Activated CD8-positive, alpha-beta memory T cell treated with anti-CD3 and anti-CD28 coated beads, Interleukin-2, amount 50 U/mL, for 24 hours (primary cell): ENCODE results near the gene PHETA1.
"Not testable (repeated sequence)": the region's sequence is repeated elsewhere in the genome, so short reads cannot be mapped to it uniquely, and the experiment has no call there.

Experiments used
- DNase-seq: peaks from one replicate; pipeline ENCODE4 v3.0.0-alpha.2; 2020; ENCODE audit errors: extremely low read depth

PHETA1 gene

GRCh38 chr12:111349748-111350520 is 19.0 kb downstream of the PHETA1 start:
- no peak for DNase-seq

DNA sequence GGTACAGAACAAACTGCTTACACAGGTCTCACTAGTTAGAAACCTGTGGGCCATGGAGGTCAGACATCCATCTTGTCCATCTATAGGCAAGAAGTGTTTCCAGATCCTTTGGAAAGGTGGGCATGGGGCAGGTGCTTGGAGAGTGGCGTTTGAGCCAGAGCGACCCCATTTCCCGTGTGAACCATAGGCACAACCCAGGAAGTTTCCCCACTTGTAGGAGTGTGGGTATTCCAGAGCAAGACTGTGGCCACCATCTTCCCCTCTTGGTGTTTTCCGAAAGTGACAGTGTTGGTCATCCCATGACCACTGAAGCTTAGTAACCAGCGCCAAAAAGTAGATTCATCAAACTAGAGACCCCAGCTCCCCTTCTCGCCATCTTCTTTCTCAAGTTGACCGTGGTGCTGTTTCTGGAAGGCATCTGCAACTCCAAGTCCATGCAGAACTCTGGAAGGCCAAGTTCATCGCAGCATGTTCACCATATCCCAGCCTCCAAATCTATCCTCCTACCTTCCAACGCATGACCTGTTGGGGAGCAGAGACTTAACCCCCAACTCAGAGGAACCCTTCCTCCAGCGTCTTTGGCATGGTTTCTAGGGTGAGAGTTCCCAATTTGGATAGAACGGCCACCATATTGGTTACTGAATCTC is 19.7 kb downstream of the PHETA1 start:
- no peak for DNase-seq

DNA sequence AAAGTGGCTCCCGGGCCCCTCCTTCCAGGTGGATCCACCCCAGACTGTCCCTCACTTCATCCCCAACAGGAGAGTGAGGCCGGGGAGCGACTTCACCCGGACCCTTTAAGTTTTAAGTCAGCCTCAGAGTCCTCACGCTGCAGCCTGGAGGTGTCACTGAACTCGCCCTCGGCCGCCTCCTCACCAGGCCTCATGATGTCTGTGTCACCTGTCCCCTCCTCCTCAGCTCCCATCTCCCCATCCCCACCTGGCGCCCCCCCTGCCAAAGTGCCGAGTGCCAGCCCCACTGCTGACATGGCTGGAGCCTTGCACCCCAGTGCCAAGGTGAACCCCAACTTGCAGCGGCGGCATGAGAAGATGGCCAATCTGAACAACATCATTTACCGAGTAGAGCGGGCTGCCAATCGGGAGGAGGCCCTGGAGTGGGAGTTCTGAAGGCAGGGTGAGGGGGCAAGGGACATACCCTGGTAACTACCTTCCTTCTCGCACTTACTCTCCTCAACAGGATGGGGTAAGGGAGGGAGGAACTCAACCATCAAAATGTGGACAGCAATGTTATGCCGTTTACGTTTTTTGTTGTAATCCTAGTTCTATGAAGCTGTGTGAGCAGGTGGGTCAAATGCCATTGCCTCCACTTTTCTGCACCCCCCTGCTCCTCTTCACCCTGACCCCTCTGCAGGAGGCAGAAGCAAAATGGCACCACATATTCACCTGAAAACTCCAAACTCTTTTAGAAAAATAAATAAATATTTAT is 20.8 kb downstream of the PHETA1 start:
- DNase-seq, result no peak

GRCh38 chr12:111344254-111344875 is 24.5 kb downstream of the PHETA1 start:
- DNase-seq, result no peak

DNA sequence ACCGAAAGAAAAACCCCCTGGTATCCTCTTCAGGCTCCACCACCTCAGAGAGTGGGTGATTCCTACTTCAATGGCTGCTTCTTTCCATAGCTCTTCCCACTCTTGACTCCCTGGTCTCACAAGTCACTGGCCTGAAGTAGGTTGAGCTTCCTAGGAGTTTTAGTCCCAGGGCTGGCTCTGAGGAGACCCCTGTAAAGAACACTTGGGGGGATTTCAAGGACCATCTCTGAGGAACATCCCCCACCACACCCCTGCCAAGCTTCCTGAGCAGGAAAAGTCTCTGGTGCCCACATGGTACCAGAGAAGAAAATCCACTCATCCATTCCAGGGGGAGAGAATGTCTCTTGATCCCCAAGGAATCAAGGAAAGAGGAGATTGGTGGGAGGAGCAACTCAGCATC is 25.7 kb downstream of the PHETA1 start:
- DNase-seq, result no peak

GRCh38 chr12:111342376-111342775 is 26.5 kb downstream of the PHETA1 start:
- DNase-seq, result no peak

DNA sequence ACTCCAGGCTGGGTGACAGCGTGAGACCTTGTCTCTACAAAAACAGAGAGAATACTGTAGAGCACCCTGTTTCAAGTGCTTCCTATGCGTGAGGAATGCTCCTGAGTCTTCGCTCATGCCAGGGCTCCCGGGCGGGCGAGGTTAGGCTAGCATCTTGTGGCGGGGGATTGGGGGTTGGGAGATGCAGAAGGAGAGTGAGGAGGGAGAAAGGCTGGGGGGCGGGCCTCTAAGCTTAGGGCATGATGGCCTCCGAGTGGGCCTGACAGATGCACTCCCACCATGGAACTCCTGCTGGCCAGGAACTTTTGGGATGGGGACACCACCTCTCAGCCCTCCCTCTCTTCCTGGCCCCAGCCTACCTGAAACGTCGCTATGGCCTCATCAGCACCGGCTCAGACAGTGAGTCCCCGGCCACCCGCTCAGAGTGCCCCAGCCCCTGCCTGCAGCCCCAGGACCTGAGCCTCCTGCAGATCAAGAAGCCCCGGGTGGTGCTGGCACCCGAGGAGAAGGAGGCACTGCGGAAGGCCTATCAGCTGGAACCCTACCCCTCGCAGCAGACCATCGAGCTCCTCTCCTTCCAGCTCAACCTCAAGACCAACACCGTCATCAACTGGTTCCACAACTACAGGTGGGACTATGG is 27.3 kb downstream of the PHETA1 start:
- DNase-seq, result no peak

DNA sequence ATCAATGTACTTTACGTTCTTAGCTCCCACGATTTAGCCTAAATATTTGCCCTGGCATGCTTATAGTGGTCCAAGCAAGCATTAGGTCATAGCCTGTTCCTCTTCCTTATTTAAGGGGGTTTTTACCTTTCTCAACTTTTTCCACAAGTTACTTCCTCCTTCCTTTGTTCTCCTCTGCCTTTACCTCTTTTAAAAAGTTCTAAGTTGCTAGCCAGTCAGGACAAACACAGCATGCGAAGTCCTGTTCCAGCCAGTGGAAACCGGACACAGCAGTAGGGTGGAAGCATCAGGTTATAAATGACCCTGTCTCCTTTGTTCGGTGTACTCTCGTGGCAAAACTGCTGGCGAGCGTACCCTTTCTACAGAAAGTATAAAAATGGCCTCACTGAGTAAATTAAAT is 28.2 kb downstream of the PHETA1 start:
- not testable (repeated sequence) for DNase-seq

- DNase-seq, result no peak
Observed at GRCh38 chr12:111340231-111340630, 28.7 kb downstream of the PHETA1 start.

- no peak for DNase-seq
Observed at GRCh38 chr12:111339321-111339938, 29.5 kb downstream of the PHETA1 start.

DNA sequence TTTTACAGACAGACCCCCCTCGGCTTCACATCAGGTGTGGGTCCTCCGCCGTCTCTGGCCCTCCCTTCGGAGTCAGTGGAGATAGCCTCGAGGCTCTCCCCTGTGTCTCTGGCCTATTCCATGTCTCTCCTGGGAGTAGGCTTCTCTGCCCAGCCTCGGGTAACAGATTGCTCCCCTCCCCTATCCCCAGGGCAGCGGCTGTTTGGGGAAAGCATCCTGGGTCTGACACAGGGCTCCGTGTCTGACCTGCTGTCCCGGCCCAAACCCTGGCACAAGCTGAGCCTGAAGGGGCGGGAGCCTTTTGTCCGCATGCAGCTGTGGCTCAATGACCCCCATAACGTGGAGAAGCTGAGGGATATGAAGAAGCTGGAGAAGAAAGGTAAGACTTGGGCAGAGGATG is 30.8 kb downstream of the PHETA1 start:
- no peak for DNase-seq

DNA sequence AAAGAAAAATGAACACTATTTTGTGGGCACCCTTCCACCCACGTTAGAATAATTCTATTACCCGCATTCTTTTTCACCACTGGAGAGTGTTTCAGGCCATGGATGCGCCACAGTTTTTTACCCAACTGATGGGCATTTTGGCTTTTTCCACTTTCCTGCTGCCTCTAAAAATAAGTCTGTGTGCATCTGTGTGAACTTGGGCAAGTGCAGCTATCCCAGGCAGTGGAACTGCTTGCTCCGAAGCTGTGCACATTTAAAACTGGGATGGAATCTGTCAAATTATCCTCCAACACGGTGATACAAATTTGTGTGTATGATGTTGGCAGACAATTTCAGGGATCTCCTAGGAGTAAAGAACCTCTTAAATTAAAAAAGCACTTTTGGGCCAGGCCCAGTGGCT is 31.5 kb downstream of the PHETA1 start:
- no peak for DNase-seq

DNA sequence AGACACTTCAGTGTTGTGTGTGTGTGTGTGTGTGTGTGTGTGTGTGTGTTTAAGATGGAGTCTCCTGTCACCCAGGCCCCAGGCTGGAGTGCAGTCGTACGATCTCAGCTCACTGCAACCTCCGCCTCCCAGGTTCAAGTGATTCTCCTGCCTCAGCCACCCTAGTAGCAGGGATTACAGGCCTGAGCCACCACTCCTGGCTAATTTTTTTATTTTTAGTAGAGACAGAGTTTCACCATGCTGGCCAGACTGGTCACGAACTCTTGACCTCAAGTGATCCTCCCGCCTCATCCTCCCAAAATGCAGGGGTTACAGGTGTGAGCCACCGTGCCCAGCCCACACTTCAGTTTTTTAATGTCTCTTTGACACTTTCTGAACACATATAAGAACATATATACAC is 32.5 kb downstream of the PHETA1 start:
- DNase-seq, result not testable (repeated sequence)

- no peak for DNase-seq
Observed at GRCh38 chr12:111335811-111336210, 33.1 kb downstream of the PHETA1 start.

- DNase-seq, result not testable (repeated sequence)
Observed at GRCh38 chr12:111335301-111335700, 33.6 kb downstream of the PHETA1 start.

- no peak for DNase-seq
Observed at GRCh38 chr12:111334393-111334915, 34.4 kb downstream of the PHETA1 start.

- DNase-seq, result no peak
Observed at GRCh38 chr12:111330800-111331752, 37.8 kb downstream of the PHETA1 start.

- DNase-seq, result no peak
Observed at GRCh38 chr12:111328138-111328537, 40.8 kb downstream of the PHETA1 start.

DNA sequence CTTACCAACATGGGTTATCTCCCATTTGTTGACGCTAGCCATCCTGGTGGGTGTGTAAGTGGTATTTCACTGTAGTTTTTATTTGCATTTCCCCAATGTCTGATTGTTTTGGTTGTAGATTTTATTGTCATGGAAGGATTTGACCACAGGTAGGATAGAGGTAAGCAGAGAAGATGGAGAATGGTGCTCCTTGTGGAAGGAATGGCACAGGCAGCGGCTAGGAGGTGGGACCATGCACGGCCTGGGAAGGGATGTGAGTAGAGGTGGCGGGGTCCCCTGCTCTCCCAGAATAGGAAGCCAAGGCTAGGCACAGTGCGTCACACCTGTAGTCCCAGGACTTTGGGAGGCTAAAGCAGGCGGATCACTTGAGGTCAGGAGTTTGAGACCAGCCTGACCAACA is 41.4 kb downstream of the PHETA1 start:
- no peak for DNase-seq
